H9 (cell line): ENCODE results near the gene GADD45GIP1. TPM values are rescaled to one million over a fixed set of nuclear protein-coding genes. Genes with fewer than 3 reads are reported as not detected.

Experiments
- DNase-seq: peaks from one replicate; pipeline ENCODE4 v3.0.0-alpha.2; 2017
- H2AFZ ChIP-seq: one replicate; pipeline ENCODE4 v1.6.1; 2013; ENCODE audit warnings: mild to moderate bottlenecking, low read length, control low read depth, moderate library complexity
- H2AK5ac ChIP-seq: 2 replicates; pipeline ENCODE4 v1.6.1; 2013; ENCODE audit warnings: low read length, control low read depth, mixed read lengths; ENCODE audit not compliant: insufficient read length
- H2BK120ac ChIP-seq: one replicate; pipeline ENCODE4 v1.6.1; 2013; ENCODE audit warnings: low read depth, mild to moderate bottlenecking, low read length, control low read depth, inconsistent platforms; ENCODE audit not compliant: poor library complexity, severe bottlenecking
- H2BK12ac ChIP-seq: 2 replicates; pipeline ENCODE4 v1.6.1; 2013; ENCODE audit warnings: low read length, control low read depth, mixed read lengths, low read depth; ENCODE audit not compliant: insufficient read length
- H2BK15ac ChIP-seq: 2 replicates; pipeline ENCODE4 v1.6.1; 2013; ENCODE audit warnings: low read depth, low read length, control low read depth
- H2BK20ac ChIP-seq: one replicate; pipeline ENCODE4 v1.6.1; 2013; ENCODE audit warnings: low read depth, mild to moderate bottlenecking, low read length, control low read depth, inconsistent platforms; ENCODE audit not compliant: poor library complexity, severe bottlenecking
- H2BK5ac ChIP-seq: 2 replicates; pipeline ENCODE4 v1.6.1; 2013; ENCODE audit warnings: low read length, control low read depth, mixed read lengths; ENCODE audit not compliant: insufficient read length
- H3K14ac ChIP-seq: 2 replicates; pipeline ENCODE4 v1.6.1; 2013; ENCODE audit warnings: low read length, control low read depth; ENCODE audit not compliant: insufficient read depth
- H3K18ac ChIP-seq: 2 replicates; pipeline ENCODE4 v1.6.1; 2013; ENCODE audit warnings: low read depth, mild to moderate bottlenecking, mixed read lengths, low read length, control low read depth; ENCODE audit not compliant: insufficient read length
- H3K23ac ChIP-seq: 2 replicates; pipeline ENCODE4 v1.6.1; 2013; ENCODE audit warnings: low read length, control low read depth, mixed read lengths, low read depth; ENCODE audit not compliant: insufficient read length
- H3K23me2 ChIP-seq: 2 replicates; pipeline ENCODE4 v1.6.1; 2013; ENCODE audit warnings: low read depth, mild to moderate bottlenecking, mixed read lengths, low read length, control low read depth; ENCODE audit not compliant: insufficient read length, poor library complexity, severe bottlenecking
- H3K27ac ChIP-seq: 2 replicates; pipeline ENCODE4 v1.5.1; 2013; ENCODE audit warnings: low read length, control low read depth, mixed read lengths, low read depth; ENCODE audit not compliant: insufficient read length
- H3K27me3 ChIP-seq: 2 replicates; pipeline ENCODE4 v1.6.1; 2013; ENCODE audit warnings: low read length, control low read depth, inconsistent platforms; ENCODE audit not compliant: insufficient read depth
- H3K4ac ChIP-seq: 2 replicates; pipeline ENCODE4 v1.6.1; 2013; ENCODE audit warnings: low read depth, mild to moderate bottlenecking, control low read depth, inconsistent platforms, low read length, moderate library complexity
- H3K4me1 ChIP-seq: 2 replicates; pipeline ENCODE4 v1.6.1; 2013; ENCODE audit warnings: low read length, control low read depth, inconsistent platforms; ENCODE audit not compliant: insufficient read depth
- H3K4me2 ChIP-seq: 2 replicates; pipeline ENCODE4 v1.6.1; 2013; ENCODE audit warnings: low read length, control low read depth, mixed read lengths; ENCODE audit not compliant: insufficient read length, insufficient read depth
- H3K56ac ChIP-seq: 2 replicates; pipeline ENCODE4 v1.6.1; 2013; ENCODE audit warnings: low read depth, mild to moderate bottlenecking, mixed read lengths, low read length, control low read depth; ENCODE audit not compliant: insufficient read length
- H3K79me1 ChIP-seq: 2 replicates; pipeline ENCODE4 v1.6.1; 2013; ENCODE audit warnings: low read depth, mild to moderate bottlenecking, moderate library complexity, low read length, control low read depth, inconsistent platforms; ENCODE audit not compliant: insufficient read depth, poor library complexity, severe bottlenecking
- H3K79me2 ChIP-seq: 2 replicates; pipeline ENCODE4 v1.6.1; 2013; ENCODE audit warnings: low read length, control low read depth, inconsistent platforms; ENCODE audit not compliant: insufficient read depth
- H3K9ac ChIP-seq: 2 replicates; pipeline ENCODE4 v1.6.1; 2013; ENCODE audit warnings: low read length, control low read depth, mixed read lengths; ENCODE audit not compliant: insufficient read length; ENCODE audit errors: extremely low read depth
- H3K9me3 ChIP-seq: one replicate; pipeline ENCODE4 v1.6.1; 2013; ENCODE audit warnings: low read depth, low read length, inconsistent platforms; ENCODE audit not compliant: control insufficient read depth
- H3T11ph ChIP-seq: one replicate; pipeline ENCODE4 v1.6.1; 2013; ENCODE audit warnings: mild to moderate bottlenecking, low read length, control low read depth, inconsistent platforms
- H4K20me1 ChIP-seq: one replicate; pipeline ENCODE4 v1.6.1; 2013; ENCODE audit not compliant: control insufficient read depth, insufficient read length, insufficient read depth
- H4K5ac ChIP-seq: 2 replicates; pipeline ENCODE4 v1.6.1; 2013; ENCODE audit warnings: low read depth, mild to moderate bottlenecking, mixed read lengths, low read length, control low read depth; ENCODE audit not compliant: insufficient read length
- H4K8ac ChIP-seq: replicated peaks from 2 replicates; pipeline ENCODE4 v1.6.1; 2013; ENCODE audit warnings: low read length, control low read depth, mixed read lengths, low read depth; ENCODE audit not compliant: insufficient read length
- H4K91ac ChIP-seq: 2 replicates; pipeline ENCODE4 v1.6.1; 2013; ENCODE audit warnings: low read depth, mild to moderate bottlenecking, moderate library complexity, mixed read lengths, low read length, control low read depth; ENCODE audit not compliant: insufficient read length
- H3K27ac Mint-ChIP-seq, 3 experiments: 2 replicates in 2 of 3; 3 replicates in 1 of 3; pipeline ENCODE4 v1.8.0; 2020 to 2021; ENCODE audit warnings: mixed read lengths in 3 of 3, mild to moderate bottlenecking in 1 of 3, moderate library complexity in 1 of 3
- H3K27me3 Mint-ChIP-seq: 2 replicates; pipeline ENCODE4 v1.8.0; 2021; ENCODE audit warnings: low read depth, mild to moderate bottlenecking, moderate library complexity, mixed read lengths
- H3K36me3 Mint-ChIP-seq, 3 experiments: 2 replicates in 2 of 3; 3 replicates in 1 of 3; pipeline ENCODE4 v1.8.0; 2020 to 2021; ENCODE audit warnings: low read depth in 3 of 3, mixed read lengths in 3 of 3; ENCODE audit not compliant: insufficient read depth in 1 of 3
- H3K4me1 Mint-ChIP-seq, 2 experiments: 2 replicates each; pipeline ENCODE4 v1.8.0; 2020; ENCODE audit warnings: mixed read lengths in 2 of 2
- H3K4me3 Mint-ChIP-seq, 2 experiments: 2 replicates in 1 of 2; 3 replicates in 1 of 2; pipeline ENCODE4 v1.8.0; 2020 to 2021; ENCODE audit warnings: mild to moderate bottlenecking in 2 of 2, mixed read lengths in 2 of 2, moderate library complexity in 1 of 2
- H3K9me3 Mint-ChIP-seq, 2 experiments: 2 replicates in 1 of 2; 3 replicates in 1 of 2; pipeline ENCODE4 v1.8.0; 2020; ENCODE audit warnings: mild to moderate bottlenecking in 2 of 2, mixed read lengths in 2 of 2, moderate library complexity in 1 of 2
- CTCF ChIP-seq: fragments of 200-600 bp; sonication (generic); conservative IDR thresholded peaks from 3 replicates; pipeline ENCODE4 v1.8.0; 2021; ENCODE audit warnings: antibody characterized with exemption, mild to moderate bottlenecking
- WGBS: extraction: QIAGEN DNeasy Blood & Tissue Kit; methylation state at CpG from one replicate; pipeline ENCODE4 v1.1.7; 2013; ENCODE audit warnings: missing lambda C conversion rate, low lambda C conversion rate, mixed read lengths; ENCODE audit not compliant: insufficient read length; ENCODE audit errors: extremely low coverage; 5-methylcytosine and 5-hydroxymethylcytosine counted together
- total RNA-seq: library from RNA; stranded (reverse); gene quantifications from 2 replicates; pipeline ENCODE4 v1.2.1, GENCODE V29; 2021

GADD45GIP1 gene
- total RNA-seq, 1 experiment from 2014 or later: 44.5 TPM

GRCh38 chr19:12984143-12984627, 27.2 kb upstream of the GADD45GIP1 start:
- no peak overlapping the region for H3K27ac Mint-ChIP-seq
- H3K9me3 Mint-ChIP-seq: no peaks in the 10 kb centered on the region; a peak in 1 of 5 replicates
- Histone ChIP-seq H3K27ac (no peak overlapping the region), H3K56ac (no peak overlapping the region), H4K5ac (no peak overlapping the region), H3K23ac (no peak overlapping the region), H2BK15ac (no peak overlapping the region), H3K18ac (no peak overlapping the region), H3T11ph (no peak overlapping the region), H3K9ac (no peak overlapping the region), H3K79me2 (no peaks in the 10 kb centered on the region), H2AFZ (no peak overlapping the region), H3K4me1 (no peaks in the 10 kb centered on the region), H2AK5ac (no peak overlapping the region), H3K23me2 (no peaks in the 10 kb centered on the region), H4K20me1 (no peaks in the 10 kb centered on the region), H3K4me2 (no peak overlapping the region), H4K8ac (no peak overlapping the region), H3K4ac (no peak overlapping the region), H4K91ac (no peak overlapping the region), H3K79me1 (no peaks in the 10 kb centered on the region), H3K27me3 (peaks cover 4% of the 10 kb centered on the region; the same call in 1 of the 2 replicates), H2BK12ac (no peak overlapping the region), H3K9me3 (no peaks in the 10 kb centered on the region), H2BK20ac (no peak overlapping the region), H3K14ac (no peak overlapping the region), H2BK120ac (no peak overlapping the region), H2BK5ac (no peak overlapping the region)
- WGBS: no CpG with 5 or more reads among the region's 3 CpGs
- no peak for TF ChIP-seq CTCF
- H3K4me1 Mint-ChIP-seq: peaks cover 6 to 9% of the 10 kb centered on the region in 2 experiments
- H3K27me3 Mint-ChIP-seq: peaks cover 4% of the 10 kb centered on the region
- H3K36me3 Mint-ChIP-seq: no peaks in the 10 kb centered on the region
- H3K4me3 Mint-ChIP-seq: no peak overlapping the region
- DNase-seq: peak; percentile 20
